Measurements from ENCODE around the gene PHF2.

PHF2 gene

DNA sequence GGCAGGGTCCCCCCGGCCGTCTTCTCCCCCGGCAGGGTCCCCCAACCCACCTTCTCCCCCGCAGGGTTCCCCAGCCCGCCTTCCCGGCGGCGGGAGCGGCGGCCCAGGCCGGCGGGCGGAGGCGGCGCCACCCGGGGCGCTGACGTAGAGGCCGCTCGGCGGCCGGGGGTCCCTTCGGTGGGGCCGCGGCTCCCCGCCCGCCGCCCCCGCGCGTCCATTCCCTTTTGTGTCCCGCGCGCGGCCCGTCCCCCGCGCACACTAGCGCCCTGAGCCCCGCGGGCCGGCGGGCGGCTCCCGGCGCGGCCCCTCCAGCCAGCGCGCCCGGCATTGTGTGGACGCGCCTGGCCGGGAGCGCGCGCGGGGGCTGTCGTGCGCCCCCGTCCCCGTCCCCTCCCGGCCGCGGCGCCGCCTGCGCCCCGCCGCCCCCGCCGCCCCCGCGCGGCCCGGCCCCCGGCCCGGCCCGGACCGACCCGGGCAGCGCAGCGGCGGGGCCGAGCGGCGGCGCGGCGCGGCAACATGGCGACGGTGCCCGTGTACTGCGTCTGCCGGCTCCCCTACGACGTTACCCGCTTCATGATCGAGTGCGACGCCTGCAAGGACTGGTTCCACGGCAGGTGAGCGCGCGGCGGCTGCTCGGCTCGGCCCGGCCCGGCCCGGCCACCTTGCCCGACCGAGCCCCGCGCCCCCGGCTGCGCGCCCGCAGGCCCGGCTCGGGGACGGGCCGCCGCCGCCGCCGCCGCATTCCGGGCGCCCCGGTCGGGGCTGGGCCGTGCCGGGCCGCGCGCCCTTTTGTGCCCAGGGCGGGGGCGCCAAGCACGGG, at the start of gene PHF2:
PHF2 (plus strand) TSS at position 327 of the 820 bp plus-strand sequence; CDS start at position 517, 190 bp downstream.
- no peak for DNase-seq

DNA sequence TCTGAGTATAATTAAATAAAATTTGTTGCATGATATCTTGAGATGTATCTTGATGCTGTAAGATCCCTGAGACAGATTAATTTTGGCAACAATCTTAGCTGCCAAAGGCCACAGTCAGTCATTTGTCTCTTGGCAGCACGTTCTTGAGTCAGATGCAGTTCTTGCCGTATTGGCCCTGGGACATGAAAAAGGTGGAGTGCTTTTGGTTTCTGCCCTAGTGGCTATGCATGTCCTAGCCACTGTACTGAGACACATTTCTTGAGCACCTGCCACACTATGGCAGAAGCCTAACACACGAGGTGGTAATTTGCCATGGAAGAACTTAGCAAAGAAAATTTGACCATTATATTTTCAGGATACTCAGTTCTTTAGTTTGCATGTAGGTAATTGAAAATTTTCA, 45.0 kb upstream of the PHF2 start:
- no peak for DNase-seq

DNA sequence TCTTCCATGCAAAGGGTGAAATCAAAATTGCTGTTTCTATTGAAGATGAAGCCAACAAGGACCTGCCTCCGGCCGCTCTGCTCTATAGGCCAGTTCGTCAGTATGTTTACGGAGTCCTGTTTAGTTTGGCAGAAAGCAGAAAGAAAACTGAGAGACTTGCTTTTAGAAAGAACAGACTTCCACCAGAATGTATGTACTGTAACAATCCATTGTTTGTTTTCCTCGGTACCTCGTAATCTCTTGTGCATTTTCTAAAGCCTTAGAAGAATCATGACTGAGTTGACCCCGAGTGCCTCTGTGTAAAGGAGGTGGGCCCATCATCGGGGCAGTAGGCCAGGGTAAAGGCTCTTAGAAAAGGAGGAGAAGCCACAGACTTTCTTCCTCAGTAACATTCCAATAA, 44.2 kb upstream of the PHF2 start:
- DNase-seq: no peak

DNA sequence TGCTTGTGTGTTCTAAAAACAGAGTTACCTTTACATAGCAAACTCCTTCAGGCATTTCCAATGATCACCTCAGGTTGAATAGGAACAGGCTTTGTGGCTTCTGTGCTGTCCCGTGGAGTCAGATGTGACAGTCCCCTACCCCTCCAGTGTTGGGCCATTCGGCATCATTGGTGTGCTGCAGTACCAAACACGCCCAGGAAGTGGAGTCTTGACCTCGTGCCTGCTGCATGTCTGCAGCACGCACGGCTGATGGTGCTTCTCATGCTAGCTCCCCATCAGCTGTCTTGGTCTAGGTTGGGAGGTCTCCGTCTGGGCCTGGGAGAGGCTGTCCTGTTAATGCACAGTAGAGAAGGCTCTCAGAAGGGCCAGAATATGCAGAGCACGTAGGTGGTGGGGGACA, 42.5 kb upstream of the PHF2 start:
- DNase-seq: no peak

DNA sequence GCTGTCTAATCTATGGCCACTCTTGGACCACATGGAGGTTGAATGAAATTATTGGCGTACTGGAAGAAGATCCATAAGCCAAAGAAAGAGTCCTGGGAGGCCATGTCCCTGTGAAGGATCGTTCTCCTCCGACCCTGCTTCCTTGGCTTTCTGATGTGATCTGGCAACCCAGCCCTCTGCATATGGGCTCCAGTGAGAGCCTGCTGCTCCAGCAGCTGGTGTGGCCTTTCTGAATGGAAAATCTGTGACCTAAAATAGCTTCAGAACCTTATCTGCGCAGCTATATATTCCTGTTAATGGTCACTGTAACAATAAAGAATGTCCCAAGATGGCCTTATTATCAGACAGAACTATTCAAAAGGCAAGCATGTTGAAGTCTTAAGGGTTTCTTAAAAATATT, 40.2 kb upstream of the PHF2 start:
- no peak for DNase-seq

DNA sequence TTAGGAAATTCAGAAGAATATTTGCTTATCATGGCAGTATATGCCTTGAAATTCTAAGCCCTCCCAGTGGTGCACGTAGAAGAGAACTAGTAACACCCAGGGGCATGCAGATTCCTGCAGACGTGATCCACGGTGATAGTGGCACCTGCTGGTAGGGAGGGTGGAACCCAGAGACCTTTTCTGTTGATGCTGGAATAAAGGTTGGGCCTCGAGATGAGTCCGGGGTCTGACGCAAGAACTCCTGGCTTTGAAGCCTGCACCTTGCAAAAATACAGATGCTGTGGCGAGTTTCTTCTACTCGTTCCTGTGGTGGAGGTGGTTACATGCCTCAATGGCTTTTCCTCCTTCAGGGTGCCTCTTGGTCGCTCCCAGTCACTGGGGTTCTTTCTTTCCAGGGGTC, 39.5 kb upstream of the PHF2 start:
- no peak for DNase-seq

DNA sequence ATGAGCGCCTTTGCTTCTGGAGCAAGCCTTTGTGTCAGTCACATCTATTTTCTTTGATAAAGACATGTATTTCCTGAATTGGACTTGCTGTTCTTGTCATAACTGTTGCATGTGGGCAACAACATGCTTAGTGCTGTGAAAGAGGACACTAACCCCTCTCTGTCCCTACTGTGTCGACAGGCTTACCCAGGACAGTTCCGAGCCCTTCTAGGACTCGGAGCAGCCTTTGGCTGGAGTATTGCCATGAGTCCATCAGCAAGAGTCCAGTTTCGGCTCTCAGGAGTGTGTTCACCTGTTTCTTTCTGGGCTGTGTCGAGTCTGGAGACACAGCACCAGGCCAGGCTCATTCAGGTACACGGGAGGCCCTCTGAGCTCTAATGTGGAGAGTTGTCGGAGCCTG, 36.1 kb upstream of the PHF2 start:
- DNase-seq: no peak

DNA sequence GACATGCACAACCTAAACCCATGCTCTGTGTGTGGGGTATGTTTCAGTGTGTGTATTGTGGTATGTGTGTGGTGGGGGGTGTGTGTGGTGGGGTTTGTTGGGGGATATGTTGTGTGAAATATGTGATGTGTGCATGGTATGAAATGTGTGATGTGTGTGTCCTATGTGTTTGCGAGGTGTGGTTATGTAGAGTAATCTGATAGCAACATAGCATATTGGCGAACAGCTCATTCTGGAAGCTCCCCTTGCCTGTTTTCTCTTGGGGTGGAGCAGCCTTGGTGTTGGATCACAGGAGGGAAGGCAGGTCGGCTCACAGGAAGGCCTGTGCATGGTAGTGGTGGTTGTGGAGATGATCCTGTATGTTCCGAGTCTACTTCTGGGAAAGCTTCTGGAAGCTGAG, 35.4 kb upstream of the PHF2 start:
- DNase-seq: no peak

DNA sequence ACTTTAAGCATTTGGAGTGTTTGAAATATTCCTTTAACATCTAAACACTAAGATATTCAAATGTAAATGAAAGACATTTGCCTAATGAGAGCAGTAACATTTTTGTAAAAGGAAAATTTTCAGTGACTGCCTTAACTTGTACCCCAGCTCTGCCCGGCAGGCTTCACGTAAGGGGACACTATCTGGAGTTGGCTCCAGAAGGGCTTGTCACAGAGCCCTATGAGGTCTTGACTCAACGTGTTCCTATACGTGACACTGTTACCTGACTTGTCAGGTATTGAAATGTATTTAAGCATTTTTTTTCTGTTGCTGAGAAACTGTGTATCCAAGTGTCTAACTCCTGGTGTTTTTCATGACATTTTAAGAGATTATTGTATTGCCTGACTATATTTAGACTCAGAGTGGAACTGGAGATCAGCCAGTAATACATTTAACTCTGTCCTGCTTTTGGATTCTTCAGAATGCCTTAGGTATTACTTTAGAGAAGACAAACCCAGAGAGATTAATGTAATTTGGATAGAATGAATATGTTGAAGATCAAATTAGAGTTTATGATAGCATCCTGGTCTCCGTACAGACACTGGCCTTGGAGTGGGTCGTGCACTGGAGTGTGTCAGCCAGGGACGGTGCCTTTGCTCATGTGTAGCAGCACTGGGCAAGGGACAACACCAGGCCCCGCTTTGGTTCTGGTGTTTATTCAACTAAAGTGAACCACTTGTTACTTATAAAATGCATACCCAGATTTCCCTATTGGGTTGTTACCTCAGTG, 34.6 kb upstream of the PHF2 start:
- DNase-seq: no peak

DNA sequence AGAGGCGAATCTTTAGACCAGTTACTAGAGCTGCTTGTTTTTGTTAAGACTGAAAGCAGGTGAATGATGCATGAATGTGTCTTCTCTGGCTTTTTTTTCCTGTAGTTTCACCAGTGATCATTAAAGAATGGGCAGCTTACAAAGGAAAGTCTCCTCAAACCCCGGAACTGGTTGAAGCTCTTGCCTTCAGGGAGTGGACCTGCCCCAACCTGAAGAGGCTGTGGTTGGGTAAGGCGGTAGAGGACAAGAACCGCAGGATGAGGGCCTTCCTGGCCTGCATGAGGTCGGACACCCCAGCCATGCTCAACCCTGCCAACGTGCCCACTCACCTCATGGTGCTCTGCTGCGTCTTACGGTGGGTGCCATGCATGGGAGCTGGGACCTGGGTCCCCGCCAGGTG, 33.3 kb upstream of the PHF2 start:
- no peak for DNase-seq

DNA sequence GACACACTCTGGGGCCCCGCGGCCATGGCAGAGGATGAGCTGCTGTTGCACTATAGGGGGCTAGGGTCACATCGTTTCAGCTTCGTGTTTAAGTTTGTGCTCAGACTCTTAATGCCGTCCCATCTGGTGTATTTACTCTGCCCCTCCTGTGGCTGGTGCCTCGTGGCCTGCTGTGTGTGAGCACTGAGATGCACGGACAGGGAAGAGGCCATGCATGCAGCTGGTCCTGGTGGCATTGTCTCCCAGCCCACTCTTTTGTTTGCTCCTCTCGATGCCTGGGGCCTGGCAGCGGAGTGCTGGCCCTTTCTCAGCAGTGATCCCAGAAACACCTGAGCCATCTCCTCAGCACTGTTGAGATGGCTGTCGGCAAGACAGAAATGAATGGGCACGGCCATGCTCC, 30.0 kb upstream of the PHF2 start:
- no peak for DNase-seq

DNA sequence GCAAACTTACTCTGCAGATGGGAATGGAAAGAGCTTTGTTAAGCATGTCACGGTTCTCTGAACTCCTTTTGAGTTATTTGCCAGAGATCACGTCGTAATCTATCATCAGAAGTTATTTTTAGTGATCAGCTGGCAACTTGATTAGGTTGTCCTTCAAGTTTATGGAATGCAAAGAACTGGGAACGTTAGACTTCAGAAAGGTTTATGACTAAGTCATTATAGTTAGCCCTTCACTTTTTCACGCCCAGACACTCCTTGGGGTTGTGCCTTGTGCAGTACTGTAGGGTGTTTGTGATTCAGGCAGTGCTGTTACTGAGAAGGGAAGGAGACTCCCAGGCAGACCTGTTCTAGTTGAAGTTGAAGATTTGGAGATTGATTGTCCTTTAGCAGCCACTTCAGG, 26.8 kb upstream of the PHF2 start:
- no peak for DNase-seq

DNA sequence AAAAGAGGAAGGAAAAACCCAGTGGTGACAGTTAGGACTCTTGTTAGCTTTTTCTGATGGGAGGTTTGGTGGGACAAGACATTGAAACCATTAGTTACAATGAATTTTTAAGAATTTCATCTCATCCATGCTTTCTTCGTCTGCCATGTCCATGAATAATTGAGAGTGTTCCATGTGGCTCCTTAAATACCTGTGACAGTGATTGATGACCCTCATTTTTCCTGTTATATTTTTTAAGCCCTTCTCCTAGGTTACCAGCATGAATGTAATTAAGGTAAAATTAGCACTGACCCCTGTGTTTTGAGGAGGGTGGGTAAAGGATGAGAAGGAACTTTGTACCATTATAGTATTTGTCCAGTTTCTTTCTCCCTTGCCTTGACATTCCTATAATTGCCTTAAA, 23.5 kb upstream of the PHF2 start:
- no peak for DNase-seq

DNA sequence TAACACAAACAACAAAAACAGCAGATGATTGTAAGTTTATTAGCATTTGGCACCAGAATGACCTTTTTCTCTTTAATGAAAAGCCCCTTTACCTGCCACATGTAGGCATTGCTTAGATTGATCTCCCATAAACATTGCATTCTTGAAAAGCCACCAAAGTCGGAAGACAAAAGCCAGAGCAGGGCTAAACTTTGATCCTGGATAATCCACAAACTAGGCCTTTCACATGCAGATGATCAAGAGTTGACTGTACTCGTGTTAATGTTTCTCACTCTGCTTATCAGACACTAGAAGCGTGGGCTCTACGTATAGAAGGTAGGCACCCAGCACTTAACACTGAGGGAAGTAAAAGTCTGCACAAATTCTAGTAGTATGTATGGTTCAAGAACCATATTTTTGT, 21.0 kb upstream of the PHF2 start:
- no peak for DNase-seq

DNA sequence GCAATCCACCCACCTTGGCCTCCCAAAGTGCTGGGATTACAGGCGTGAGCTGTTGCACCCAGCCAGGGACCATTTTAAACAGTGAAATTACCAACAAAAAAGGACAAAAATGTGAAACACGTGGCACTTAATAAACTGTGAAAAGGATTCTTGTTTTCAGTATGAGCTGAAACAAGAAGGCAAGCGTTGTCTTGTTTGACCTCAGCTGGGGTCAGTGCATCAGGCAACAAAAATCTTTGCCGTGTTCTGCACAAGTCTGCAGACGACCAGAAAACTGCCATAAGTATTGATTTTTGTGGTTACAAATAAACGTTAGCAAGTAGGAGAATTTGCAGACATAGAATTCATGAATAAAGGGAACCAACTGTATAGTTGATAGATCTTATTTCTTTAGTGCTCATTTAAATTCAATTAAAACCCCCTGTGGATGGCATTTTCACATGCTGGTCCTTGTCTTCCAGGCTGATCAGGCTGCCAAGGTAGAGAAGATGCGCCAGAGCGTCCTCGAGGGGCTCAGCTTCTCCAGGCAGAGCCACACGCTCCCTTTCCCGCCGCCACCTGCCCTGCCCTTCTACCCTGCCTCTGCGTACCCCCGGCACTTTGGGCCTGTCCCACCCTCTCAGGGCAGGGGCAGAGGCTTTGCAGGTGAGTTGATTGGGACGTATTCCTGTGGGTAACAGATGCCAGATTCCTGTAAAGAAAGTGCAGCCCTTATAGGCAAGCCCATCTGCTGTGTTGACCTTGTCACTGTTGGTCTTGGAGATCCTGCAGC, 18.8 kb upstream of the PHF2 start:
- no peak for DNase-seq

DNA sequence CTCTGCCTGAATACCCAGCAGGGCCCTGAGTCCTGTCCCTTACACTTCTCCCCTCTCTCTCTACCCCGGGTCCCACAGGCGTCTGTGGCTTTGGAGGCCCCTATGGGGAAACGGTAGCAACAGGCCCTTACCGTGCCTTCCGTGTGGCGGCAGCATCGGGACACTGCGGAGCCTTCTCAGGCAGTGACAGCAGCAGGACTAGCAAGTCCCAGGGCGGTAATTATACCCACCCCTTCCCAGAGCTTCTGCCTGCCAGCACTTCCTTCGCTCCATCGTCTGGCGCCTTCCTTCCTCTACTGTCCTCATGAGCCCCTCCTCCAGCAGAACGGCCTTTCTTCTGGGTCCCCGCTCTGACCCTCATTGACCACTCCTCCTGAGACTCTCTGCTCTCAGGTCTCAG, 17.9 kb upstream of the PHF2 start:
- no peak for DNase-seq

DNA sequence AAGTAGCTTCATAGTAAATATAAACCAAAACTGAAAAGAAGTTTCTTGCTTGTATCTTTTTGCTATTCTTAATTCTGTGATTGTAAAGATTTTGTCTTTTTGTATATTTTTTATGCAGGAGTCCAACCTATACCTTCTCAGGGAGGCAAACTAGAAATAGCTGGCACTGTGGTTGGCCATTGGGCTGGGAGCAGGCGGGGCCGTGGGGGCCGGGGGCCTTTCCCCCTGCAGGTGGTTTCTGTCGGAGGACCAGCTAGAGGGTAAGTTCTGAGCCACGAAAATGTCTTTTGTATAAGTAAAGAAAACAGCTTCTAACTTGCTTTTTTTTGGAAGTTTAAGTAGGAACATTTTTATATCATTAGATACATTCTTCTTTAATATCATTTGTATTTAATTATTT, 15.4 kb upstream of the PHF2 start:
- no peak for DNase-seq

DNA sequence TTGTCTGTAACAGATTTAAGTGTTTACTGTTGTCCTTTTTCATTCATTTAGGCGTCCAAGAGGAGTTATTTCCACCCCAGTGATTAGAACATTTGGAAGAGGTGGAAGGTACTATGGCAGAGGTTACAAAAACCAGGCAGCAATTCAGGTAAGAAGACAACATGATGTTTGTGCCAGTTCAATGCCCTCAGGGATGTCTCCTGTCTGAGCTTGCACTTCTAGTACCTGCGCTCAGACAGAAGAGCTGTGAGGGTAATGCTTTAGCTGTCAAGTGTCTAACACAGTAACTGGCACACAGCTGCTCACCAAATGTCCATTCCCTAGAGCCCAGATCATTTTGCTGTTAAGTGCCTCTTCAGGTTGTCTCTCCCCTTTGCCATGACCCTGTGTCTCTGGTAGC, 14.2 kb upstream of the PHF2 start:
- no peak for DNase-seq

DNA sequence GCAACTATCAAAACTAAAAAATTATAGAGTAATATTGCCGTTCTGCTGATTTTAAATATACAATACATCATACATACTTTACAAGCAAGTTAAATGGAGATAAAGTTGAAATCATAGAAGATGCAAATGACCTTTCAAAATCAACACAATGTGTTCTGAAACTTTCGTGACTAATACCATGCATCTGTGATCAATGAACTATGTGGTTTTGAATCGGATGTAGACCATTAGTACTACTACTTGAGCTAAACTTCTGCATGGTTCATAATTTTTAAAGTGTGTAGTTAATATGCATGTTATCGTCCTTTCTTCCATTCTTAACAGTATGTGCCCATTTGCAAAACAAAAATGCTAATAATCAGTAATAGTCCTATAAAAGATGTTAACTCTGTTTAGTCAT, 11.3 kb upstream of the PHF2 start:
- no peak for DNase-seq

DNA sequence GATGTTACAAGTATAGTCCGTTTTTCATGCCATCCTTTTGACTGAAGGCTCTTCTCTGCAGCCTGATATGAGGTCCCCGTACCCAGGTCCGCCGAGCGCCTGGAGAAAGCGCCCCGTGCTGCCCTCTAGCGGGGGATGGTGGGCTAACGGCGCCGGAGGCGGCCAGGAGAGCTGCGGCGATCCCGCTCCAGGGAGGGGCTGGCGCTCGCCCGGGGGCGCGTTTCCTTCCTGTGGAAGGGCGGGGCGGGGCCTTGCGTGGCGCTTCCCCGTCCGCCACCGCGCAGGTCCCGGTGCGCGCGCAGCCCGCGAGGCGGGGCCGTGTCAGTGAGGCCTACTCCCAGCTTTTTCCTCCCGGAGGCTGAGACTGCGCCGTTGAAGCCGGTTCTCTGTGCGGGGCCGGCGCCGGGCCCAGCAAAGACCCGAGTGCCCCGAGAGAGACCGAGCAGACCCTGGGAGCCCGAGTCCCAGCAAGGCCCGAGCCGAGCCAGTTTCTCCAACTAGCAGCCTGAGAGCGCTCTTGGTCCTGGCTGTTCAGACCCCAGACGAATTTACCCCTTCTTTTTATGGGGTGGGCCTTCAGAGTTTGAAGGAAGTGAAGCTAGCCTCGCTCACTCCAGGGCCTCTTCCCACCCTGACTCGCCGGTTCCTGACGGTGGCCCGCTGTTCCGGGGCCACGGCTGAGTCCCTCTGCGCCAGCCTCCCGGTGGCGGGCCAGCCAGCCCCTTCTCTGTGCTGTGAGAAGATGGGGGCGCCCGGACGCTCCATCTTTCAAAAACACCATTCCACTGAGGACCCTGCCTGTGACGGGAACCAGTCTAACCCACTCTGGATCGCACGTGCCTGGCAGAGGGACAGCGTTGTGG, 9.7 kb upstream of the PHF2 start:
- DNase-seq: peak; percentile 97

DNA sequence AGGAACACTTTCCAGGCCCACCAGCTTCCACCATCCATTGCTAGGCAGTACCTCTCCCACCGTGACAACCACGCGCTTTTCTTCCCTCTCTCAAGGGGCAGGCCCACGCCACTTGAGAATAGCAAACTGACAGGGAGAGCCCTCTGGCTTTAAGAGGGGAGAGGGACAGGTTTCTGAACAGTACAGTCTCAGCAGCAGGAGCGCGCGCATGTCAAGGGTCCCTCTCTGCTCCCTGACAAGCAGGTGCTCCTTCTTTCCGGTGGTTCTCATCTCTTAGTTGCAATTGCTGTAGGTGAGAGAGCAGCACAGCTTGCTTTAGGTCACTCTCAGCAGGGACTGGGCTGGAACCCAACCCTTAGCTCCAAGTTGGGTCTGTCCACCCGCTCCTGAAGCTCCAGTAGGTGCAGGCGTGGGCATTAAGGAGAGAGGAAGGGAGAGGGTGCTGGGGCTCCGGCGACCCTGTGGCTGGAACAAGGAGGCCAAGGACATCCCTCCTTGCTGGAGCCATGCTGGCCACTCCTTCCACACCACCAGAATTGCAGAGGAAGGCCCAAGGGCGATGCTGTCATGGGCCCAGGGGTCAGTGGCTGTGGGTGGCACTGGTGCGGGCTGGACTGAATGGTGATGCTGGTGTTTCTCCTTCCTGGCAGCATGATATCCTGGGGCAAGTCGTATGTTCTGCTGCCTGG, 9.0 kb upstream of the PHF2 start:
- DNase-seq: no peak

DNA sequence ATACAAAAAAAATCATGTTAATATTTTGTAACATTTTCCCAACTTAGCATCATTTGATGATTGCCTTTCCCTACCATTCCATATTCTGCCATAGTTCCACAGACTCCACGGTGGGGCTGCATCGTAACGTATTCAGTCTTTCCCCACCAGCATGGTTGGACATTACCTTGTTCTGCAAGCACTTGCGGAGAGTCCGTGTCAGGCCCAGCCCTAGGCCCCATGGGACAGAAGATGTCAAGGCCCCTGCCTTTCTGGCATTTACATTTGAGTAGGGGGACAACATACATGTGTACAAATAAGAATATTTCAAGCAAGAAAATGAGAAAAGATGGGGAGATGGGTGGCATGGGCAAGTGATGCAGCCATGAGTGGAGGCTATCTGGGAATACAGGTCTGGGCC, 8.2 kb upstream of the PHF2 start:
- DNase-seq: no peak
